ENCODE data around the gene MMP25.

The MMP25 gene

DNA sequence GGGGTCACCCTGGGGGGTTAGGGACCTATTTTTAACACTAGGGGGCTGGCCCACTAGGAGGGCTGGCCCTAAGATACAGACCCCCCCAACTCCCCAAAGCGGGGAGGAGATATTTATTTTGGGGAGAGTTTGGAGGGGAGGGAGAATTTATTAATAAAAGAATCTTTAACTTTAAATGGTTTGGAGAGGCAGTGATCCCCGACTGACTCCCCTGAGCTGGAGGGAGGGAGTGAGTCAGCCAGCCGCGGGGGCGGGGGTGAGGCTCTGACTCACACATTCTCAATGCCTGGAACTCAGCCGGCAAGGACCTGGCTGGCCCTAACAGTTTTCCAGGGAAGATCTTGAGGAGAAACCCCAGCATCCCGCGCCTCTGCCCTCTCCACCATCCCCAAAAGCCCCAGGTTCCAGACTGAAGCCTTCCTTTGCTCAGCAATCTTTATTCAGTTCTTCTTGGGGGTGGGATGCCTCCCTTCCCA is 24.1 kb upstream of the MMP25 start:
- Mint-ChIP-seq H3K4me3 (peak overlapping the region; percentile 88), H3K36me3 (ENCODE audit: low read depth) (peaks cover 25% of the 10 kb centered on the region), H3K27me3 (peaks cover 10% of the 10 kb centered on the region), H3K27ac (peak overlapping the region; percentile 99), H3K4me1 (ENCODE audit: low read depth) (peaks cover 56% of the 10 kb centered on the region), H3K9me3 (no peaks in the 10 kb centered on the region)
- peak; percentile 91 for DNase-seq

- peaks cover 59% of the 10 kb centered on the region for H3K4me1 Mint-ChIP-seq (ENCODE audit: low read depth)
- peak; percentile 58 for DNase-seq
Measured at GRCh38 chr16:3022684-3023414, 23.5 kb upstream of the MMP25 start.

GRCh38 chr16:3023415-3023668 is 23.0 kb upstream of the MMP25 start:
- Mint-ChIP-seq H3K27me3 (peaks cover 9% of the 10 kb centered on the region), H3K4me3 (peak overlapping the region; percentile 88), H3K4me1 (ENCODE audit: low read depth) (peaks cover 57% of the 10 kb centered on the region), H3K27ac (peak overlapping the region; percentile 99), H3K36me3 (ENCODE audit: low read depth) (peaks cover 30% of the 10 kb centered on the region), H3K9me3 (no peaks in the 10 kb centered on the region)
- peak; percentile 65 for DNase-seq

More at GRCh38 chr16:3022684-3023414, 23.5 kb upstream of the MMP25 start:
- H3K9me3 Mint-ChIP-seq, result no peaks in the 10 kb centered on the region
- H3K27ac Mint-ChIP-seq, result peak overlapping the region; percentile 99
- peaks cover 29% of the 10 kb centered on the region for H3K36me3 Mint-ChIP-seq (ENCODE audit: low read depth)
- H3K27me3 Mint-ChIP-seq, result peaks cover 9% of the 10 kb centered on the region
- peak overlapping the region; percentile 88 for H3K4me3 Mint-ChIP-seq

DNA sequence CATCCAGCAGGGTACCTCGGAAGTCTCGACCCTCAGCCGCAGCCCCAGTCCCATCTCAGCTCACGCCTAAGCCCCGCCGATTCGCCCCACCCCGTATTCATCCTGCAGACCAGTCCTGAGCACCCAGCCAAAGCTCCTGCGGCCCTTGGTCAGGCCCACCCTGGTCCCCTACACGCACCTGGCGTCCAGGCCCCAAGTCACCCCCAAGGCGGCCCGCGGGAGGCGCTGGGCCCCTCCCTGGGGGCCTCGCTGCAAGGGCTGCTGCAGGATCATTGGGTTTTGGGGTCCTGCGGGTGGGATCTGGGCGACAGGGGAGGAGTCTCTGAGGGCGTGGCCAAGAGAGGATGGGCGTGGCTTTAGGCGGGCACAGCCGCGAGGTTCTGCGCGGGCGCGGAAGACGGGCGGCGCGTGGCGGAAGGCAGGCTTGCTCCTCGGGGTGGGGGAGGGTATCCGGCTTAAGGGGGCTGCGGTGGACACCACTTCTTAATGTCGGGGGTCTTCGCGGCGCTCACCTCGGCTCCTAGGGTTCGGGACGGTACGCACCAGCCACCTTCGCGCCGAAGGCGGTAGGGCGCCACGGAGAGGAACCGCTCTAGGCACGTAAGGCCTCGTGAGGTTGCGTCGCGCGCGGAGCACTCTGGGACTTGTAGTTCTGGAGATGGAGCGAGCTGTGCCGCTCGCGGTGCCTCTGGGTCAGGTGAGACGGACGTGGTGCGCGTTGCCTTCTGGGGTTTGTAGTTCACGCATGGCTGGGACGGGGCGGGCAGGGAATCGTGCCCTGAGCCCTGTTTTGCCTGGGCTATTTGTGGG is 22.5 kb upstream of the MMP25 start, which contains the start of the genes HCFC1R1 and THOC6:
Gene HCFC1R1, minus strand, starts transcription at position 274 of the 810 bp plus-strand sequence. Its CDS starts 1 bp downstream, at position 273.
Gene THOC6, plus strand, starts transcription at position 367 of the 810 bp plus-strand sequence. Its CDS starts 292 bp downstream, at position 659.
- H3K36me3 Mint-ChIP-seq (ENCODE audit: low read depth), result peaks cover 30% of the 10 kb centered on the region
- H3K4me3 Mint-ChIP-seq, result peak within 1 kb of the TSS; percentile 88
- peak; percentile 97 for DNase-seq
- H3K4me1 Mint-ChIP-seq (ENCODE audit: low read depth), result peaks cover 56% of the 10 kb centered on the region
- peaks cover 7% of the 10 kb centered on the region for H3K27me3 Mint-ChIP-seq
- H3K9me3 Mint-ChIP-seq, result no peaks in the 10 kb centered on the region
- peak within 1 kb of the TSS; percentile 99 for H3K27ac Mint-ChIP-seq

GRCh38 chr16:3025032-3026002 is 21.0 kb upstream of the MMP25 start:
- Mint-ChIP-seq H3K27me3 (peaks cover 17% of the 10 kb centered on the region), H3K4me1 (ENCODE audit: low read depth) (peaks cover 62% of the 10 kb centered on the region), H3K36me3 (ENCODE audit: low read depth) (peaks cover 30% of the 10 kb centered on the region), H3K27ac (no peak overlapping the region), H3K4me3 (peak overlapping the region; percentile 88), H3K9me3 (no peaks in the 10 kb centered on the region)
- DNase-seq, result no peak

GRCh38 chr16:3026003-3026378 is 20.4 kb upstream of the MMP25 start:
- H3K4me3 Mint-ChIP-seq, result no peak overlapping the region
- no peak overlapping the region for H3K27ac Mint-ChIP-seq
- H3K9me3 Mint-ChIP-seq, result no peaks in the 10 kb centered on the region
- H3K27me3 Mint-ChIP-seq, result peaks cover 23% of the 10 kb centered on the region
- peaks cover 30% of the 10 kb centered on the region for H3K36me3 Mint-ChIP-seq (ENCODE audit: low read depth)
- DNase-seq, result no peak
- peaks cover 57% of the 10 kb centered on the region for H3K4me1 Mint-ChIP-seq (ENCODE audit: low read depth)

DNA sequence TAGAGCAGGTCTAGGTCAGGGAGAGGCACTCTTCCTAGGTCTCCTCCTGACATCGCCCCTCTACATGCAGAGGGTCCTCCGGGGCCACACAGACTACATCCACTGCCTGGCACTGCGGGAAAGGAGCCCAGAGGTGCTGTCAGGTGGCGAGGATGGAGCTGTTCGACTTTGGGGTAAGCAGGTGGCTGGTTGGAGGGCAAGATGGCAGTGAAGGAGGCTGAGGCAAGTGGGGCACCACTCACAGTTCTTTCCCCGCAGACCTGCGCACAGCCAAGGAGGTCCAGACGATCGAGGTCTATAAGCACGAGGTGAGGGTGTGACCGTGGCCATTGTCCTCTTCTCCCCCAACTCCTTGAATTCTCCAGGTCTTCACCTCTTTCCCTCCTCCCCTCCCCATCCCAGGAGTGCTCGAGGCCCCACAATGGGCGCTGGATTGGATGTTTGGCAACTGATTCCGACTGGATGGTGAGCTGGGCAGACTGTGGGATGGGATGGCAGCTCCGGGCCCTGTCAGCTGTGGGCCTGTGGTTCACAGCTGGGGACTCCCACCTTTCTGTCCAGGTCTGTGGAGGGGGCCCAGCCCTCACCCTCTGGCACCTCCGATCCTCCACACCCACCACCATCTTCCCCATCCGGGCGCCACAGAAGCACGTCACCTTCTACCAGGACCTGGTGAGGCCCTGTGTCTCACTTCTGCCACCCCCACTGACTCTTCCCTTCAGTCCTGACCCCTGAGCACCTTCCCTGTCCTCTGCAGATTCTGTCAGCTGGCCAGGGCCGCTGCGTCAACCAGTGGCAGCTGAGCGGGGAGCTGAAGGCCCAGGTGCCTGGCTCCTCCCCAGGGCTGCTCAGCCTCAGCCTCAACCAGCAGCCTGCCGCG is 19.5 kb upstream of the MMP25 start:
- Mint-ChIP-seq H3K4me1 (ENCODE audit: low read depth) (peaks cover 50% of the 10 kb centered on the region), H3K27ac (no peak overlapping the region), H3K4me3 (no peak overlapping the region), H3K36me3 (ENCODE audit: low read depth) (peaks cover 29% of the 10 kb centered on the region), H3K9me3 (no peaks in the 10 kb centered on the region), H3K27me3 (peaks cover 28% of the 10 kb centered on the region)
- no peak for DNase-seq

DNA sequence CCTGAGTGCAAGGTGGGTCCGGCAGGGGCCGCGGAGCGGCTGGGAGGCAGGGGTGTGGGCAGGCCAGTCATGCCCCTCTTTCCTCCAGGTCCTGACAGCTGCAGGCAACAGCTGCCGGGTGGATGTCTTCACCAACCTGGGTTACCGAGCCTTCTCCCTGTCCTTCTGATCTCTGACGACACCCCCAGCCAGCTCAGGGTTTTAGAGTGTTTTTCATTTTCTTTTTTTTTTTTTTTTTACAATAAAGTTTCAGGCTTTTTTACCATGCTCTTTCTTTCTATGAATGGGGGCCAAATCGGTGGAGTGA is 18.9 kb upstream of the MMP25 start:
- no peak overlapping the region for H3K27ac Mint-ChIP-seq
- H3K4me3 Mint-ChIP-seq, result no peak overlapping the region
- peaks cover 29% of the 10 kb centered on the region for H3K36me3 Mint-ChIP-seq (ENCODE audit: low read depth)
- DNase-seq, result no peak
- peaks cover 44% of the 10 kb centered on the region for H3K4me1 Mint-ChIP-seq (ENCODE audit: low read depth)
- peaks cover 34% of the 10 kb centered on the region for H3K27me3 Mint-ChIP-seq
- H3K9me3 Mint-ChIP-seq, result no peaks in the 10 kb centered on the region

DNA sequence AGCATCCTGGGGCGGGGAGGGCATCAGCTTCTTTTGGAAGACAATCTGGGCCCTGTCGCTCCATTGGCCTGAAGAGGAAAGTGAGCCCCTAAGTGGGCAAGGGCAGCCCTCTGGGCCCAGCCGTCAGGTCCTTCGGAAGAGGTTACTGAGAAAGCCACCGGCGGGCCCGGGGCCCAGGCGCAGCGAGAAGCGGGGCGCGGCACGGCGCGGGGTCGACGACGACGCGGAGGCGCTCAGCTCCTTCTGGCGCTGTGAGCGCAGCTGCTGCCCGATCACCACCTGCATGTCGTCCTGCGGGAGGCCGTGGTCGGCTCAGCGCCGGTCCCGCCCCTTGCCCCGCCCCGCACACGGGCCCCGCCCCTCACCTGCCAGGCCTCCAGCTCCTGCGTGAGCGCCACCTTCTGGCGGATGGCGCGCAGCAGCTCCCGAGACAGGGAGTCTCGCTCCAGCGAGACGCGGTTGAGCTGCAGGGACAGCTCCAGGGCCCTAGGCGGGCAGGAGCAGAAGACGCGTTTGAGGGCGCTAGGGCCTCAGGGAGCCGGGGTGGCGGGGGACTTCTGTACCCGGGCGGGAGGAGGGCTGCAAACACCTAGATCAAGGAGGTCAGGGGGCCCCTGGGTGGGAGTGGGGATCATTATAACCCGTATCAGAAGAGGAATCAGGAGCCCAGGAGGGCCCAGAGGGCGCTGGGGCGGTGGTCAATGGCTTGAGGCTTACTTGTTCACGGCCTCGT is 18.2 kb upstream of the MMP25 start:
- H3K36me3 Mint-ChIP-seq (ENCODE audit: low read depth), result peaks cover 29% of the 10 kb centered on the region
- H3K4me1 Mint-ChIP-seq (ENCODE audit: low read depth), result peaks cover 37% of the 10 kb centered on the region

GRCh38 chr16:3028716-3029319 is 17.5 kb upstream of the MMP25 start:
- H3K4me1 Mint-ChIP-seq (ENCODE audit: low read depth), result peaks cover 30% of the 10 kb centered on the region
- peaks cover 48% of the 10 kb centered on the region for H3K27me3 Mint-ChIP-seq
- DNase-seq, result no peak
- no peak overlapping the region for H3K27ac Mint-ChIP-seq
- H3K4me3 Mint-ChIP-seq, result no peak overlapping the region
- H3K36me3 Mint-ChIP-seq (ENCODE audit: low read depth), result peaks cover 29% of the 10 kb centered on the region
- H3K9me3 Mint-ChIP-seq, result no peaks in the 10 kb centered on the region

More for the DNA sequence above, 18.2 kb upstream of the MMP25 start:
- H3K27ac Mint-ChIP-seq, result no peak overlapping the region
- no peak overlapping the region for H3K4me3 Mint-ChIP-seq
- peaks cover 41% of the 10 kb centered on the region for H3K27me3 Mint-ChIP-seq
- DNase-seq, result peak; percentile 91
- H3K9me3 Mint-ChIP-seq, result no peaks in the 10 kb centered on the region

GRCh38 chr16:3029491-3030221 is 16.7 kb upstream of the MMP25 start:
- DNase-seq, result peak; percentile 66
- peaks cover 25% of the 10 kb centered on the region for H3K36me3 Mint-ChIP-seq (ENCODE audit: low read depth)
- H3K27ac Mint-ChIP-seq, result no peak overlapping the region
- peak overlapping the region; percentile 30 for H3K4me3 Mint-ChIP-seq
- H3K27me3 Mint-ChIP-seq, result peaks cover 56% of the 10 kb centered on the region
- no peaks in the 10 kb centered on the region for H3K9me3 Mint-ChIP-seq
- H3K4me1 Mint-ChIP-seq (ENCODE audit: low read depth), result peaks cover 27% of the 10 kb centered on the region
